HEK293T (cell line): ENCODE results near the gene CFAP43.

Experiments used
- BHLHE40 ChIP-seq: fragments of 450-650 bp; IDR thresholded peaks from 2 replicates; pipeline ENCODE4 v1.6.1; 2016; ENCODE audit warnings: mild to moderate bottlenecking, moderate library complexity, borderline replicate concordance
- FOXA1 ChIP-seq: fragments of 450-650 bp; IDR thresholded peaks from 2 replicates; pipeline ENCODE4 v1.6.1; 2016; ENCODE audit warnings: mild to moderate bottlenecking
- FOXM1 ChIP-seq: fragments of 450-650 bp; IDR thresholded peaks from 2 replicates; pipeline ENCODE4 v1.6.1; 2017; ENCODE audit warnings: mild to moderate bottlenecking, borderline replicate concordance
- L3MBTL2 ChIP-seq: fragments of 450-650 bp; conservative IDR thresholded peaks from 2 replicates; pipeline ENCODE4 v1.6.1; 2016; ENCODE audit warnings: mild to moderate bottlenecking
- SP1 ChIP-seq: fragments of 450-650 bp; IDR thresholded peaks from 2 replicates; pipeline ENCODE4 v1.6.1; 2017
- TARDBP ChIP-seq: fragments of 450-650 bp; IDR thresholded peaks from 2 replicates; pipeline ENCODE4 v1.6.1; 2016

DNA sequence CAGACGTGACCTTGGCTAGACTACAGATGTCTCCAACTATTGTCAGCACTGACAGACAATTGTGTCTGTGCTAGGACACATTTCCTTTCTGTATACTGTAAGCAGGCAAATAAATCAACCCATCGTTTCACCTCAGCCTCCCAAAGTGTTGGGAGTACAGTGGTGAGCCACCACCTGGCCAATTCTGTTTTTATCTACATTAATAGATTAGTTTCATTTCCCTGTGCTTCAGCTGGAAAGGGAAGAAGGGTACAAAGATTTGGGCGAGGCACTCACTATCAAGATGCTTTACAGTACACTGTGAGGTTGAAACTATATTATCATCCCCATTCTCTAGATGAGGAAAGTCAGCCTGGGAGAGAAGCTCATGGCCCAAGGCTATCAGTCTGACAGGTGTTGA, 88.3 kb downstream of the CFAP43 start:
- TF ChIP-seq FOXA1 (no peak), FOXM1 (no peak), BHLHE40 (no peak), TARDBP (no peak), L3MBTL2 (no peak), SP1 (no peak)
